ENCODE data around the gene ARHGAP12.

DNA sequence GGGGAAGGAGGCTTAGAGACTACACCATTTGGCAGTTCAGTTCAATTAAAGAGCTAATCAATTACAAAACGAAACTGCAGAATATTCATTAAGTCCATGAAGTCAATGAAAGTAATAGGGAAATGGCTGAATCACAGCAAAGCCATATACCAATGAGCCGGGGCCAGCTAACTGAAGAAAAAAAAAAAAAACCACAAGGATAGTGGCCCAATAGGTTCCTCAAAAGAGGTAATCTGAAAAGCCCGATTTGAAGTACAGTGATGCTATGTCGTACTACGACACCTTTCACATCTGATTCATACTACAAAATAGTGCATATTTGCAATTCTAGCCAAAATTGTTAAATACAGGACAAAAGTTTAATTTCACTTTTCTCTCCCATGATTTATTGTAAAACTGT lies 2.5 kb downstream of the ARHGAP12 start:
- TF ChIP-seq CTCF (conservative IDR thresholded peaks at IDR 0.05; ENCODE audit: low read length) (no peak), EZH2phosphoT487 (IDR thresholded peaks at IDR 0.05; ENCODE audit: borderline replicate concordance) (no peak)

Data from Loucy (cell line).